Stimulated activated CD4-positive, alpha-beta T cell treated with anti-CD3 and anti-CD28 coated beads, Interleukin-1b, Interleukin-23, amount 100 ng/mL, for 1 hour (primary cell): Measurements from ENCODE around the gene H3-3A.

Experiments used
- DNase-seq, 2 donors: peaks; one replicate each; pipeline ENCODE4 v3.0.0-alpha.2; 2020; ENCODE audit warnings: low read depth in 2 of 2

Gene H3-3A

GRCh38 chr1:226062558-226063223, at the start of gene H3-3A:
Gene H3-3A (plus strand): TSS chr1:226062716. CDS start chr1:226064352, 1,636 bp downstream.
- peak; percentile 98 to 99 for DNase-seq

GRCh38 chr1:226017070-226017469, 45.4 kb upstream of the H3-3A start:
- DNase-seq = no peak

- DNase-seq = no peak
Observed at GRCh38 chr1:226019572-226019971, 42.9 kb upstream of the H3-3A start.

- DNase-seq = no peak
Observed at GRCh38 chr1:226021401-226021800, 41.1 kb upstream of the H3-3A start.

- DNase-seq = no peak
Observed at GRCh38 chr1:226021801-226022200, 40.7 kb upstream of the H3-3A start.

- no peak for DNase-seq
Observed at GRCh38 chr1:226023735-226024134, 38.8 kb upstream of the H3-3A start.

- no peak for DNase-seq
Observed at GRCh38 chr1:226026833-226027232, 35.7 kb upstream of the H3-3A start.

GRCh38 chr1:226027538-226028217, 34.8 kb upstream of the H3-3A start:
- DNase-seq = no peak

- DNase-seq = no peak
Observed at GRCh38 chr1:226029093-226029496, 33.4 kb upstream of the H3-3A start.

- DNase-seq = no peak
Observed at GRCh38 chr1:226029568-226030225, 32.8 kb upstream of the H3-3A start.

- no peak for DNase-seq
Observed at GRCh38 chr1:226033582-226033981, 28.9 kb upstream of the H3-3A start.

- DNase-seq = no peak
Observed at GRCh38 chr1:226033991-226034390, 28.5 kb upstream of the H3-3A start.

GRCh38 chr1:226034482-226034881, 28.0 kb upstream of the H3-3A start:
- DNase-seq = no peak

GRCh38 chr1:226035915-226036314, 26.6 kb upstream of the H3-3A start:
- no peak for DNase-seq

- DNase-seq = no peak
Observed at GRCh38 chr1:226038661-226039060, 23.9 kb upstream of the H3-3A start.

- DNase-seq = no peak
Observed at GRCh38 chr1:226041419-226041818, 21.1 kb upstream of the H3-3A start.

- DNase-seq = no peak
Observed at GRCh38 chr1:226044514-226045101, 17.9 kb upstream of the H3-3A start.

GRCh38 chr1:226046240-226046639, 16.3 kb upstream of the H3-3A start:
- DNase-seq = no peak

GRCh38 chr1:226047495-226047894, 15.0 kb upstream of the H3-3A start:
- no peak for DNase-seq

GRCh38 chr1:226048886-226049285, 13.6 kb upstream of the H3-3A start:
- DNase-seq = no peak

GRCh38 chr1:226050133-226050532, 12.4 kb upstream of the H3-3A start:
- DNase-seq = no peak

GRCh38 chr1:226051365-226051764, 11.2 kb upstream of the H3-3A start:
- no peak for DNase-seq

GRCh38 chr1:226052061-226052460, 10.5 kb upstream of the H3-3A start:
- DNase-seq = no peak
